Measurements from ENCODE around the gene CDH13. TPM values are rescaled to one million over a fixed set of nuclear protein-coding genes. Genes with fewer than 3 reads are reported as not detected.

Gene CDH13
- total RNA-seq, 1 donor from 2014 or later: not detected

- H3K4me3 Mint-ChIP-seq: no peak overlapping the region
- no peaks in the 10 kb centered on the region for H3K27me3 Mint-ChIP-seq
- no peaks in the 10 kb centered on the region for H3K36me3 Mint-ChIP-seq (ENCODE audit: low read depth)
- peaks cover 3% of the 10 kb centered on the region for H3K9me3 Mint-ChIP-seq
- no peak overlapping the region for H3K27ac Mint-ChIP-seq
- intact Hi-C loops (cut with micrococcal nuclease): no loop called here
- H3K4me1 Mint-ChIP-seq: peaks cover 5% of the 10 kb centered on the region
- no peak for DNase-seq
Observed at GRCh38 chr16:82788919-82789318, 162.2 kb downstream of the CDH13 start.

- H3K27ac Mint-ChIP-seq: no peak overlapping the region
- H3K27me3 Mint-ChIP-seq: no peaks in the 10 kb centered on the region
- H3K4me3 Mint-ChIP-seq: no peak overlapping the region
- H3K4me1 Mint-ChIP-seq: no peaks in the 10 kb centered on the region
- DNase-seq: no peak
- no peaks in the 10 kb centered on the region for H3K9me3 Mint-ChIP-seq
- no peaks in the 10 kb centered on the region for H3K36me3 Mint-ChIP-seq (ENCODE audit: low read depth)
- intact Hi-C loops (cut with micrococcal nuclease): no loop called here
Observed at GRCh38 chr16:82792693-82793092, 165.9 kb downstream of the CDH13 start.

- intact Hi-C loops (cut with micrococcal nuclease): no loop called here
- no peak for DNase-seq
- Mint-ChIP-seq H3K4me3 (no peak overlapping the region), H3K27ac (no peak overlapping the region), H3K27me3 (no peaks in the 10 kb centered on the region), H3K4me1 (no peaks in the 10 kb centered on the region), H3K9me3 (no peaks in the 10 kb centered on the region), H3K36me3 (ENCODE audit: low read depth) (no peaks in the 10 kb centered on the region)
Observed at GRCh38 chr16:82793528-82794245, 166.9 kb downstream of the CDH13 start.

- Mint-ChIP-seq H3K36me3 (ENCODE audit: low read depth) (no peaks in the 10 kb centered on the region), H3K27ac (no peak overlapping the region), H3K27me3 (no peaks in the 10 kb centered on the region), H3K9me3 (peaks cover under 1% of the 10 kb centered on the region), H3K4me3 (no peak overlapping the region), H3K4me1 (peaks cover under 1% of the 10 kb centered on the region)
- intact Hi-C loops (cut with micrococcal nuclease): no loop called here
- no peak for DNase-seq
Observed at GRCh38 chr16:82796047-82796446, 169.3 kb downstream of the CDH13 start.

- H3K4me3 Mint-ChIP-seq: no peak overlapping the region
Observed at GRCh38 chr16:82801361-82801760, 174.6 kb downstream of the CDH13 start.

GRCh38 chr16:82805866-82806265, 179.1 kb downstream of the CDH13 start:
- Mint-ChIP-seq H3K36me3 (ENCODE audit: low read depth) (no peaks in the 10 kb centered on the region), H3K9me3 (peaks cover 3% of the 10 kb centered on the region), H3K4me1 (peaks cover 4% of the 10 kb centered on the region), H3K27me3 (peaks cover 13% of the 10 kb centered on the region), H3K4me3 (no peak overlapping the region), H3K27ac (no peak overlapping the region)
- intact Hi-C loops (cut with micrococcal nuclease): no loop called here
- no peak for DNase-seq

More at GRCh38 chr16:82801361-82801760, 174.6 kb downstream of the CDH13 start:
- H3K9me3 Mint-ChIP-seq: peaks cover 3% of the 10 kb centered on the region
- intact Hi-C loops (cut with micrococcal nuclease): loop anchor here (5.0 kb wide), 1 partner anchor 149 kb away; no protein-coding TSS in a partner anchor
- peaks cover 4% of the 10 kb centered on the region for H3K4me1 Mint-ChIP-seq
- H3K27ac Mint-ChIP-seq: peak overlapping the region; percentile 17
- DNase-seq: no peak
- H3K27me3 Mint-ChIP-seq: peaks cover under 1% of the 10 kb centered on the region
- no peaks in the 10 kb centered on the region for H3K36me3 Mint-ChIP-seq (ENCODE audit: low read depth)

- no peaks in the 10 kb centered on the region for H3K4me1 Mint-ChIP-seq
- intact Hi-C loops (cut with micrococcal nuclease): no loop called here
- no peak overlapping the region for H3K4me3 Mint-ChIP-seq
- no peaks in the 10 kb centered on the region for H3K9me3 Mint-ChIP-seq
- DNase-seq: no peak
- no peak overlapping the region for H3K27ac Mint-ChIP-seq
- no peaks in the 10 kb centered on the region for H3K36me3 Mint-ChIP-seq (ENCODE audit: low read depth)
- peaks cover 13% of the 10 kb centered on the region for H3K27me3 Mint-ChIP-seq
Observed at GRCh38 chr16:82807311-82807710, 180.5 kb downstream of the CDH13 start.

- no peaks in the 10 kb centered on the region for H3K36me3 Mint-ChIP-seq (ENCODE audit: low read depth)
- no peak overlapping the region for H3K27ac Mint-ChIP-seq
- H3K27me3 Mint-ChIP-seq: peaks cover 13% of the 10 kb centered on the region
- intact Hi-C loops (cut with micrococcal nuclease): no loop called here
- no peaks in the 10 kb centered on the region for H3K9me3 Mint-ChIP-seq
- DNase-seq: no peak
- no peak overlapping the region for H3K4me3 Mint-ChIP-seq
- no peaks in the 10 kb centered on the region for H3K4me1 Mint-ChIP-seq
Observed at GRCh38 chr16:82808036-82808435, 181.3 kb downstream of the CDH13 start.

GRCh38 chr16:82810077-82810476, 183.3 kb downstream of the CDH13 start:
- DNase-seq: no peak
- Mint-ChIP-seq H3K4me1 (no peaks in the 10 kb centered on the region), H3K9me3 (no peaks in the 10 kb centered on the region), H3K36me3 (ENCODE audit: low read depth) (no peaks in the 10 kb centered on the region), H3K27ac (no peak overlapping the region), H3K4me3 (no peak overlapping the region), H3K27me3 (peaks cover 13% of the 10 kb centered on the region)
- intact Hi-C loops (cut with micrococcal nuclease): no loop called here

- Mint-ChIP-seq H3K27me3 (peaks cover 3% of the 10 kb centered on the region), H3K36me3 (ENCODE audit: low read depth) (no peaks in the 10 kb centered on the region), H3K9me3 (no peaks in the 10 kb centered on the region), H3K27ac (no peak overlapping the region), H3K4me1 (no peaks in the 10 kb centered on the region), H3K4me3 (no peak overlapping the region)
- intact Hi-C loops (cut with micrococcal nuclease): no loop called here
- no peak for DNase-seq
Observed at GRCh38 chr16:82814059-82814458, 187.3 kb downstream of the CDH13 start.

GRCh38 chr16:82819286-82819685, 192.5 kb downstream of the CDH13 start:
- no peaks in the 10 kb centered on the region for H3K27me3 Mint-ChIP-seq
- no peaks in the 10 kb centered on the region for H3K36me3 Mint-ChIP-seq (ENCODE audit: low read depth)
- H3K9me3 Mint-ChIP-seq: no peaks in the 10 kb centered on the region
- no peak for DNase-seq
- H3K4me3 Mint-ChIP-seq: no peak overlapping the region
- H3K4me1 Mint-ChIP-seq: no peaks in the 10 kb centered on the region
- H3K27ac Mint-ChIP-seq: no peak overlapping the region
- intact Hi-C loops (cut with micrococcal nuclease): no loop called here

GRCh38 chr16:82820855-82821254, 194.1 kb downstream of the CDH13 start:
- Mint-ChIP-seq H3K27ac (no peak overlapping the region), H3K9me3 (no peaks in the 10 kb centered on the region), H3K4me1 (no peaks in the 10 kb centered on the region), H3K4me3 (no peak overlapping the region), H3K36me3 (ENCODE audit: low read depth) (no peaks in the 10 kb centered on the region), H3K27me3 (no peaks in the 10 kb centered on the region)
- no peak for DNase-seq
- intact Hi-C loops (cut with micrococcal nuclease): no loop called here

- no peak overlapping the region for H3K27ac Mint-ChIP-seq
- DNase-seq: no peak
- H3K4me1 Mint-ChIP-seq: no peaks in the 10 kb centered on the region
- H3K4me3 Mint-ChIP-seq: no peak overlapping the region
- H3K36me3 Mint-ChIP-seq (ENCODE audit: low read depth): no peaks in the 10 kb centered on the region
- intact Hi-C loops (cut with micrococcal nuclease): no loop called here
- H3K27me3 Mint-ChIP-seq: no peaks in the 10 kb centered on the region
- no peaks in the 10 kb centered on the region for H3K9me3 Mint-ChIP-seq
Observed at GRCh38 chr16:82824408-82824807, 197.6 kb downstream of the CDH13 start.

GRCh38 chr16:82829301-82829700, 202.5 kb downstream of the CDH13 start:
- intact Hi-C loops (cut with micrococcal nuclease): no loop called here
- Mint-ChIP-seq H3K9me3 (no peaks in the 10 kb centered on the region), H3K27ac (no peak overlapping the region), H3K36me3 (ENCODE audit: low read depth) (no peaks in the 10 kb centered on the region), H3K4me3 (no peak overlapping the region), H3K27me3 (no peaks in the 10 kb centered on the region), H3K4me1 (no peaks in the 10 kb centered on the region)
- no peak for DNase-seq

GRCh38 chr16:82830944-82831343, 204.2 kb downstream of the CDH13 start:
- H3K36me3 Mint-ChIP-seq (ENCODE audit: low read depth): no peaks in the 10 kb centered on the region
- H3K4me1 Mint-ChIP-seq: no peaks in the 10 kb centered on the region
- no peak overlapping the region for H3K27ac Mint-ChIP-seq
- no peak for DNase-seq
- no peak overlapping the region for H3K4me3 Mint-ChIP-seq
- H3K9me3 Mint-ChIP-seq: no peaks in the 10 kb centered on the region
- intact Hi-C loops (cut with micrococcal nuclease): no loop called here
- no peaks in the 10 kb centered on the region for H3K27me3 Mint-ChIP-seq
